ENCODE measurements around the gene LMBRD1. TPM values are rescaled to one million over a fixed set of nuclear protein-coding genes. Genes with fewer than 3 reads are reported as not detected.
A peak's percentile ranks its signal among the peaks of the same experiment; 100 is the strongest.

The LMBRD1 gene
- total RNA-seq, 1 experiment from 2014 or later, result 27.5 TPM

DNA sequence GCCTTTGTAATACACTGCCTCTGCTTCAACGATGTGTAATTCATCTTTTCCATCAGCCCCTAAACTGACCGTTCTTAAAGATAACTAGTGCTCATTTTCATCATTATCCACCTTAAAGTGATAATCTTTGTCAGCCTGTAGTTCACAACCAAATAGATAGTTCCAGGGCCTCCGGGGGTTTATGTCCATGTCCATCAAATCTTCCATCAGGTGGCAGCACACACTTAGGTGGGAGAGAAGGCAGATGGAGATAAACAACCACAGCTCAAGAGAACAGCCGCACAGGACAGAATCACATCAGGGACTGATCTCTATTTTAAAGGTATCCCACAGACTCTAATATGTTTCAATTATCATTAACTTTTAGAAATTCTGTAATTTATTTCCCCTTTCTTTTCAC lies 90.9 kb downstream of the LMBRD1 start:
- POLR2A ChIA-PET, result no interaction called here
- no peaks in the 10 kb centered on the region for H3K4me1 ChIP-seq
- no peak overlapping the region for H3K27ac Mint-ChIP-seq (ENCODE audit: unreplicated experiment)
- H3K9me3 ChIP-seq, result no peaks in the 10 kb centered on the region
- intact Hi-C loops (cut with micrococcal nuclease; ENCODE audit: unreplicated experiment), result no loop called here
- no peaks in the 10 kb centered on the region for H3K36me3 ChIP-seq (ENCODE audit: control insufficient read depth, insufficient read depth, low read length)
- CTCF ChIA-PET, result no interaction called here
- no peak overlapping the region for H3K4me3 ChIP-seq (ENCODE audit: low read depth, low read length)
- DNase-seq, result peak in 1 of 2 experiments; percentile 10
- peak in 1 of 2 experiments; percentile 13 for TF ChIP-seq CTCF (IDR thresholded peaks at IDR 0.05; ENCODE audit: insufficient read depth in 1 of 2, low read depth in 1 of 2, low read length in 1 of 2, severe bottlenecking in 1 of 2, unreplicated experiment in 1 of 2)
- BruUV-seq (replicated peaks), result no TSS peak
- no peaks in the 10 kb centered on the region for H3K4me1 Mint-ChIP-seq (ENCODE audit: low read depth, unreplicated experiment)
- no peak overlapping the region for H3K4me3 Mint-ChIP-seq (ENCODE audit: unreplicated experiment)
- no peaks in the 10 kb centered on the region for H3K27me3 ChIP-seq (replicated peaks; ENCODE audit: control insufficient read depth, insufficient read depth, low read length)
- peaks cover 6% of the 10 kb centered on the region for H3K36me3 Mint-ChIP-seq (ENCODE audit: insufficient read depth, unreplicated experiment)
- H3K27me3 Mint-ChIP-seq (ENCODE audit: insufficient read depth, unreplicated experiment), result no peaks in the 10 kb centered on the region
- no peaks in the 10 kb centered on the region for H3K9me3 Mint-ChIP-seq (ENCODE audit: unreplicated experiment)

DNA sequence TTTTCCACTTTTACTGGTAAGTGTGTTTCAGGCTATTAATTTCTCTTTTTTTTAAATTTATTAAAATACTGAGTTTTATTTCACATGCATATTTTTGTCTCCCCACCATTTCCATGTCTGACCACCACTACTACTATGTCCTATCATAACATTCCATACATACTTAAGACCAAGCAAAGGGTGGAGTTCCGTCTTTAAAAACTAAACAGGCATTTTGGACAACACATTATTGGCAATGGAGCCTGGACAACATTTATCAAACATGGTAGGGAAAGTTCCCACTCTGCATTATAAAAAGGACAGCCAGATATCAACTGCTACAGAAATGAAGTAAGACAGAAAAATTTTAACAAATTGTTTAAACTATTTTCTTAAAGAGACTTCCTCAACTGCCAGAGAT lies 91.9 kb downstream of the LMBRD1 start:
- H3K4me1 Mint-ChIP-seq (ENCODE audit: low read depth, unreplicated experiment), result no peaks in the 10 kb centered on the region
- no peak overlapping the region for H3K4me3 Mint-ChIP-seq (ENCODE audit: unreplicated experiment)
- Histone ChIP-seq H3K4me3 (ENCODE audit: low read depth, low read length) (no peak overlapping the region), H3K9me3 (no peaks in the 10 kb centered on the region), H3K4me1 (no peaks in the 10 kb centered on the region), H3K36me3 (ENCODE audit: control insufficient read depth, insufficient read depth, low read length) (no peaks in the 10 kb centered on the region), H3K27me3 (replicated peaks; ENCODE audit: control insufficient read depth, insufficient read depth, low read length) (no peaks in the 10 kb centered on the region)
- H3K27ac Mint-ChIP-seq (ENCODE audit: unreplicated experiment), result no peak overlapping the region
- no peaks in the 10 kb centered on the region for H3K9me3 Mint-ChIP-seq (ENCODE audit: unreplicated experiment)
- no peak for TF ChIP-seq CTCF (IDR thresholded peaks at IDR 0.05; ENCODE audit: insufficient read depth in 1 of 2, low read depth in 1 of 2, low read length in 1 of 2, severe bottlenecking in 1 of 2, unreplicated experiment in 1 of 2)
- CTCF ChIA-PET, result no interaction called here
- BruUV-seq (replicated peaks), result no TSS peak
- intact Hi-C loops (cut with micrococcal nuclease; ENCODE audit: unreplicated experiment), result no loop called here
- POLR2A ChIA-PET, result no interaction called here
- DNase-seq, result no peak
- H3K27me3 Mint-ChIP-seq (ENCODE audit: insufficient read depth, unreplicated experiment), result no peaks in the 10 kb centered on the region
- peaks cover 6% of the 10 kb centered on the region for H3K36me3 Mint-ChIP-seq (ENCODE audit: insufficient read depth, unreplicated experiment)

DNA sequence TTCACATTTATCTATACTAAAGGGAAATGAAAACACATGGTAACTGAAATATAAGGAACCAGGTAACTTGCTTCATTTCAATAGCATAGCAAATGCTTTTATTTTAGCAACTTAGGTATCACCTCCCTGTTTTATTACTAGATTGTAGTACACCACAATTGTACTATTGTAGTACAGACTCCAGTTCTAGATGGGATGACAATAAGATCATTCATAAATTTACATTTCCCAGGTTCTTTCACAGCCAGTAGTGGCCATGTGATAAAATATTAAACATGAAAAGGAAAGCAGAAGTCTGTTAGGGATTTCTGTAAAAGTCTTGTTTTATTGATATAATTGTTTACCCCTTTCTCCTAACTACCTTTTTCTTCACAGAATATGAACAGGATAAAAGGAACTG lies 97.2 kb downstream of the LMBRD1 start:
- no TSS peak for BruUV-seq (replicated peaks)
- DNase-seq, result no peak
- Histone ChIP-seq H3K4me1 (no peaks in the 10 kb centered on the region), H3K27me3 (replicated peaks; ENCODE audit: control insufficient read depth, insufficient read depth, low read length) (no peaks in the 10 kb centered on the region), H3K9me3 (no peaks in the 10 kb centered on the region), H3K4me3 (ENCODE audit: low read depth, low read length) (no peak overlapping the region), H3K36me3 (ENCODE audit: control insufficient read depth, insufficient read depth, low read length) (no peaks in the 10 kb centered on the region)
- Mint-ChIP-seq H3K27me3 (ENCODE audit: insufficient read depth, unreplicated experiment) (no peaks in the 10 kb centered on the region), H3K4me1 (ENCODE audit: low read depth, unreplicated experiment) (no peaks in the 10 kb centered on the region), H3K36me3 (ENCODE audit: insufficient read depth, unreplicated experiment) (no peaks in the 10 kb centered on the region), H3K4me3 (ENCODE audit: unreplicated experiment) (no peak overlapping the region), H3K9me3 (ENCODE audit: unreplicated experiment) (no peaks in the 10 kb centered on the region), H3K27ac (ENCODE audit: unreplicated experiment) (no peak overlapping the region)
- intact Hi-C loops (cut with micrococcal nuclease; ENCODE audit: unreplicated experiment), result no loop called here
- ChIA-PET CTCF (no interaction called here), POLR2A (no interaction called here)
- TF ChIP-seq CTCF (IDR thresholded peaks at IDR 0.05; ENCODE audit: insufficient read depth in 1 of 2, low read depth in 1 of 2, low read length in 1 of 2, severe bottlenecking in 1 of 2, unreplicated experiment in 1 of 2), result no peak

Measured in Caco-2 (cell line).